ENCODE measurements around the gene ABHD2. TPM values are rescaled to one million over a fixed set of nuclear protein-coding genes. Genes with fewer than 3 reads are reported as not detected.

The ABHD2 gene
- total RNA-seq, 1 experiment from 2014 or later: 52.4 TPM

GRCh38 chr15:89198196-89198595, 109.9 kb downstream of the ABHD2 start:
- ChIA-PET POLR2A (ENCODE audit: low non-redundant PET) (interaction anchor here (0.6 kb wide), 1 partner anchor 138 kb away, joined by 3 read pairs; no protein-coding TSS in a partner anchor), CTCF (no interaction called here)
- Histone ChIP-seq H3K27me3 (replicated peaks; ENCODE audit: insufficient read depth, low read depth, low read length, poor library complexity) (no peaks in the 10 kb centered on the region), H3K4me1 (ENCODE audit: insufficient read depth, low read length, poor library complexity, severe bottlenecking) (no peaks in the 10 kb centered on the region), H3K36me3 (ENCODE audit: insufficient read depth, low read length, poor library complexity, severe bottlenecking) (no peaks in the 10 kb centered on the region), H3K4me3 (ENCODE audit: low read depth, low read length, poor library complexity, severe bottlenecking) (no peak overlapping the region), H3K27ac (ENCODE audit: low read depth, low read length, poor library complexity, severe bottlenecking) (no peak overlapping the region), H3K9me3 (ENCODE audit: low read depth, low read length, poor library complexity, severe bottlenecking) (no peaks in the 10 kb centered on the region)
- TF ChIP-seq EZH2 (IDR thresholded peaks at IDR 0.05; ENCODE audit: borderline replicate concordance, low read depth, low read length, poor library complexity, severe bottlenecking) (no peak), CTCF (conservative IDR thresholded peaks at IDR 0.05; ENCODE audit: low read depth, low read length) (no peak)
- intact Hi-C loops (cut with micrococcal nuclease; ENCODE audit: unreplicated experiment): no loop called here
- DNase-seq (ENCODE audit: low spot score): no peak
- no TSS peak for BruUV-seq (replicated peaks)

GRCh38 chr15:89198934-89199333, 110.7 kb downstream of the ABHD2 start:
- BruUV-seq (replicated peaks): no TSS peak

GRCh38 chr15:89199746-89200145, 111.5 kb downstream of the ABHD2 start:
- POLR2A ChIA-PET (ENCODE audit: low non-redundant PET): interaction anchor here (0.6 kb wide), 1 partner anchor 256 kb away, joined by 5 read pairs; no protein-coding TSS in a partner anchor

More at GRCh38 chr15:89198934-89199333, 110.7 kb downstream of the ABHD2 start:
- intact Hi-C loops (cut with micrococcal nuclease; ENCODE audit: unreplicated experiment): no loop called here
- no peaks in the 10 kb centered on the region for H3K36me3 ChIP-seq (ENCODE audit: insufficient read depth, low read length, poor library complexity, severe bottlenecking)
- no peak for DNase-seq (ENCODE audit: low spot score)
- no peak overlapping the region for H3K4me3 ChIP-seq (ENCODE audit: low read depth, low read length, poor library complexity, severe bottlenecking)
- no peaks in the 10 kb centered on the region for H3K9me3 ChIP-seq (ENCODE audit: low read depth, low read length, poor library complexity, severe bottlenecking)
- TF ChIP-seq EZH2 (IDR thresholded peaks at IDR 0.05; ENCODE audit: borderline replicate concordance, low read depth, low read length, poor library complexity, severe bottlenecking): no peak
- no peak for TF ChIP-seq CTCF (conservative IDR thresholded peaks at IDR 0.05; ENCODE audit: low read depth, low read length)
- no peaks in the 10 kb centered on the region for H3K4me1 ChIP-seq (ENCODE audit: insufficient read depth, low read length, poor library complexity, severe bottlenecking)
- H3K27ac ChIP-seq (ENCODE audit: low read depth, low read length, poor library complexity, severe bottlenecking): no peak overlapping the region
- H3K27me3 ChIP-seq (replicated peaks; ENCODE audit: insufficient read depth, low read depth, low read length, poor library complexity): no peaks in the 10 kb centered on the region
- POLR2A ChIA-PET (ENCODE audit: low non-redundant PET): no interaction called here
- CTCF ChIA-PET: no interaction called here

More at GRCh38 chr15:89199746-89200145, 111.5 kb downstream of the ABHD2 start:
- Histone ChIP-seq H3K36me3 (ENCODE audit: insufficient read depth, low read length, poor library complexity, severe bottlenecking) (no peaks in the 10 kb centered on the region), H3K9me3 (ENCODE audit: low read depth, low read length, poor library complexity, severe bottlenecking) (no peaks in the 10 kb centered on the region), H3K4me3 (ENCODE audit: low read depth, low read length, poor library complexity, severe bottlenecking) (no peak overlapping the region), H3K27ac (ENCODE audit: low read depth, low read length, poor library complexity, severe bottlenecking) (no peak overlapping the region), H3K4me1 (ENCODE audit: insufficient read depth, low read length, poor library complexity, severe bottlenecking) (no peaks in the 10 kb centered on the region), H3K27me3 (replicated peaks; ENCODE audit: insufficient read depth, low read depth, low read length, poor library complexity) (no peaks in the 10 kb centered on the region)
- no peak for DNase-seq (ENCODE audit: low spot score)
- intact Hi-C loops (cut with micrococcal nuclease; ENCODE audit: unreplicated experiment): no loop called here
- CTCF ChIA-PET: no interaction called here
- no TSS peak for BruUV-seq (replicated peaks)
- TF ChIP-seq CTCF (conservative IDR thresholded peaks at IDR 0.05; ENCODE audit: low read depth, low read length) (no peak), EZH2 (IDR thresholded peaks at IDR 0.05; ENCODE audit: borderline replicate concordance, low read depth, low read length, poor library complexity, severe bottlenecking) (no peak)
